Lower lobe of right lung (tissue), 2 donors: Measurements from ENCODE around the gene CAMK2D. TPM values are rescaled to one million over a fixed set of nuclear protein-coding genes. Genes with fewer than 3 reads are reported as not detected.

ENCODE experiments used
- ATAC-seq, 2 donors: fragments of 200-7000 bp; cut with Tn5 transposase; one replicate each; pipeline ENCODE4 v1.9.1; 2020 to 2022; ENCODE audit warnings: mild to moderate bottlenecking in 2 of 2, moderate library complexity in 2 of 2
- DNase-seq: peaks from one replicate; pipeline ENCODE4 v3.0.0-alpha.2; 2020
- H3K27ac ChIP-seq: fragments of 200-600 bp; one replicate; pipeline ENCODE4 v1.8.0; 2022
- H3K27me3 ChIP-seq: fragments of 200-600 bp; one replicate; pipeline ENCODE4 v1.8.0; 2022; ENCODE audit warnings: low read depth
- H3K36me3 ChIP-seq: fragments of 200-600 bp; one replicate; pipeline ENCODE4 v1.8.0; 2022; ENCODE audit warnings: mild to moderate bottlenecking
- H3K4me1 ChIP-seq: fragments of 200-600 bp; one replicate; pipeline ENCODE4 v1.8.0; 2022
- H3K4me3 ChIP-seq: fragments of 200-600 bp; one replicate; pipeline ENCODE4 v1.8.0; 2022; ENCODE audit warnings: mild to moderate bottlenecking
- H3K9me3 ChIP-seq: fragments of 200-600 bp; one replicate; pipeline ENCODE4 v1.8.0; 2022
- CTCF ChIP-seq: fragments of 200-600 bp; IDR thresholded peaks from one replicate; pipeline ENCODE4 v1.8.0; 2022; ENCODE audit warnings: antibody characterized with exemption, mild to moderate bottlenecking
- intact Hi-C: fragments of 100-400 bp; cut with DNase I; formaldehyde crosslinking; loops from one replicate; pipeline ENCODE4 v1.11.0; 2022
- total RNA-seq: library from RNA; stranded (reverse); fragmentation: NEBNext Ultra II Directional; extraction: Animal tissue kit (Norgen Biotek cat#: 25700); gene quantifications from one replicate; pipeline ENCODE4 v1.2.1, GENCODE V29; 2021
- donor health status: DM: no; HTN: yes; CAD: no; lungs with severe emphysema.

CAMK2D gene
- total RNA-seq, 1 donor from 2014 or later = 40.7 TPM

- TF ChIP-seq CTCF = no peak
- Histone ChIP-seq H3K27me3 (no peaks in the 10 kb centered on the region), H3K4me3 (no peak overlapping the region), H3K4me1 (no peaks in the 10 kb centered on the region), H3K27ac (no peak overlapping the region), H3K9me3 (peaks cover 7% of the 10 kb centered on the region), H3K36me3 (no peaks in the 10 kb centered on the region)
- intact Hi-C loops = no loop called here
- DNase-seq = no peak
- no peak for ATAC-seq
These were observed 283.5 kb downstream of the CAMK2D start for GRCh38 chr4:113478032-113478431.

- no peak overlapping the region for H3K27ac ChIP-seq
These were observed 284.7 kb downstream of the CAMK2D start for GRCh38 chr4:113476800-113477199.

GRCh38 chr4:113474017-113474416 lies 287.5 kb downstream of the CAMK2D start:
- Histone ChIP-seq H3K4me1 (peaks cover 4% of the 10 kb centered on the region), H3K27me3 (no peaks in the 10 kb centered on the region), H3K4me3 (no peak overlapping the region), H3K27ac (no peak overlapping the region), H3K36me3 (no peaks in the 10 kb centered on the region), H3K9me3 (peaks cover 7% of the 10 kb centered on the region)
- ATAC-seq (no peak), DNase-seq (no peak)
- intact Hi-C loops = no loop called here
- no peak for TF ChIP-seq CTCF

More at GRCh38 chr4:113476800-113477199, 284.7 kb downstream of the CAMK2D start:
- no peak for TF ChIP-seq CTCF
- ATAC-seq (no peak), DNase-seq (no peak)
- Histone ChIP-seq H3K4me1 (no peaks in the 10 kb centered on the region), H3K9me3 (peaks cover 7% of the 10 kb centered on the region), H3K27me3 (no peaks in the 10 kb centered on the region), H3K36me3 (no peaks in the 10 kb centered on the region), H3K4me3 (no peak overlapping the region)
- intact Hi-C loops = no loop called here

- TF ChIP-seq CTCF = no peak
- no peak for DNase-seq
- intact Hi-C loops = no loop called here
- Histone ChIP-seq H3K9me3 (peaks cover 7% of the 10 kb centered on the region), H3K27me3 (no peaks in the 10 kb centered on the region), H3K4me1 (peaks cover 14% of the 10 kb centered on the region), H3K4me3 (no peak overlapping the region), H3K27ac (no peak overlapping the region), H3K36me3 (no peaks in the 10 kb centered on the region)
- no peak for ATAC-seq
These were observed 288.7 kb downstream of the CAMK2D start for GRCh38 chr4:113472864-113473263.

- peaks cover 21% of the 10 kb centered on the region for H3K4me1 ChIP-seq
- no peak overlapping the region for H3K27ac ChIP-seq
- H3K9me3 ChIP-seq = no peaks in the 10 kb centered on the region
- H3K27me3 ChIP-seq = no peaks in the 10 kb centered on the region
- intact Hi-C loops = no loop called here
- no peak for ATAC-seq
- H3K36me3 ChIP-seq = no peaks in the 10 kb centered on the region
- no peak overlapping the region for H3K4me3 ChIP-seq
- no peak for TF ChIP-seq CTCF
- DNase-seq = no peak
These were observed 290.2 kb downstream of the CAMK2D start for GRCh38 chr4:113471146-113471860.
